ENCODE data around the gene OVOL1. TPM values are rescaled to one million over a fixed set of nuclear protein-coding genes. Genes with fewer than 3 reads are reported as not detected.

OVOL1 gene
- total and polyA plus RNA-seq, 2 of the 8 experiments (the other 6 are each of a cell fraction or from before 2014, with no cell fraction given) = 2.6 to 3.4 TPM

DNA sequence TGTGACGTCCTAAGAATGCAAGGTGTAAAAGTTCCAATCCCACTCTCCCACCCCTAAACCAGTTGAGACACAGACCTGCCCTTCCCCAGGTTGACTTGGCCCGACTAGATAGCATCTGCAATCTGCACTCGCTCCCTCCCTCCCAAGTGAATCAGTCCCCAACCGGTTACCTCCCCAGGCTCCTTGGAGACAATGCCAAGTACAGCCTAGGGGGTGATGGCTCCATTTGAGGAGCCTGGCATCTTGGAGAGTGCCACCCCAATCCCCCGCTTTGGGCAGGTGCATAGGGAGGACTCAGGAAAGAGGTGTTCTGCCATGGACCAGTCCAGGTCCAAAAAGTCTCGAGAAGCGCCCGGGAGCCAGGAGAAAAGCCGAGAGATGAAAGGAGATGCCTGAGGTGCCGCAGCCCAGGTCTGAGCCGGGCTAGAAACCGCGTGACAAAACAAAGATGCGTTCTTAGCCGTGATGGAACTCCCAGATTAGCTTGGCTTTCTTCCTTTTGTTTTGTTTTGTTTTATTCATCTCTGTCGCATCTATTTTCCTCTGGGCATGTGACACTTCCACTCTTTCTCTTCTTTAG is 28.2 kb downstream of the OVOL1 start (continued):
- TF ChIP-seq CTBP2 (IDR thresholded peaks at IDR 0.05; ENCODE audit: borderline replicate concordance, insufficient read depth, insufficient read length, low read length) = no peak
- no peak for TF ChIP-seq SRF (IDR thresholded peaks at IDR 0.05; ENCODE audit: low read depth, low read length)
- TF ChIP-seq, protein P1, sequence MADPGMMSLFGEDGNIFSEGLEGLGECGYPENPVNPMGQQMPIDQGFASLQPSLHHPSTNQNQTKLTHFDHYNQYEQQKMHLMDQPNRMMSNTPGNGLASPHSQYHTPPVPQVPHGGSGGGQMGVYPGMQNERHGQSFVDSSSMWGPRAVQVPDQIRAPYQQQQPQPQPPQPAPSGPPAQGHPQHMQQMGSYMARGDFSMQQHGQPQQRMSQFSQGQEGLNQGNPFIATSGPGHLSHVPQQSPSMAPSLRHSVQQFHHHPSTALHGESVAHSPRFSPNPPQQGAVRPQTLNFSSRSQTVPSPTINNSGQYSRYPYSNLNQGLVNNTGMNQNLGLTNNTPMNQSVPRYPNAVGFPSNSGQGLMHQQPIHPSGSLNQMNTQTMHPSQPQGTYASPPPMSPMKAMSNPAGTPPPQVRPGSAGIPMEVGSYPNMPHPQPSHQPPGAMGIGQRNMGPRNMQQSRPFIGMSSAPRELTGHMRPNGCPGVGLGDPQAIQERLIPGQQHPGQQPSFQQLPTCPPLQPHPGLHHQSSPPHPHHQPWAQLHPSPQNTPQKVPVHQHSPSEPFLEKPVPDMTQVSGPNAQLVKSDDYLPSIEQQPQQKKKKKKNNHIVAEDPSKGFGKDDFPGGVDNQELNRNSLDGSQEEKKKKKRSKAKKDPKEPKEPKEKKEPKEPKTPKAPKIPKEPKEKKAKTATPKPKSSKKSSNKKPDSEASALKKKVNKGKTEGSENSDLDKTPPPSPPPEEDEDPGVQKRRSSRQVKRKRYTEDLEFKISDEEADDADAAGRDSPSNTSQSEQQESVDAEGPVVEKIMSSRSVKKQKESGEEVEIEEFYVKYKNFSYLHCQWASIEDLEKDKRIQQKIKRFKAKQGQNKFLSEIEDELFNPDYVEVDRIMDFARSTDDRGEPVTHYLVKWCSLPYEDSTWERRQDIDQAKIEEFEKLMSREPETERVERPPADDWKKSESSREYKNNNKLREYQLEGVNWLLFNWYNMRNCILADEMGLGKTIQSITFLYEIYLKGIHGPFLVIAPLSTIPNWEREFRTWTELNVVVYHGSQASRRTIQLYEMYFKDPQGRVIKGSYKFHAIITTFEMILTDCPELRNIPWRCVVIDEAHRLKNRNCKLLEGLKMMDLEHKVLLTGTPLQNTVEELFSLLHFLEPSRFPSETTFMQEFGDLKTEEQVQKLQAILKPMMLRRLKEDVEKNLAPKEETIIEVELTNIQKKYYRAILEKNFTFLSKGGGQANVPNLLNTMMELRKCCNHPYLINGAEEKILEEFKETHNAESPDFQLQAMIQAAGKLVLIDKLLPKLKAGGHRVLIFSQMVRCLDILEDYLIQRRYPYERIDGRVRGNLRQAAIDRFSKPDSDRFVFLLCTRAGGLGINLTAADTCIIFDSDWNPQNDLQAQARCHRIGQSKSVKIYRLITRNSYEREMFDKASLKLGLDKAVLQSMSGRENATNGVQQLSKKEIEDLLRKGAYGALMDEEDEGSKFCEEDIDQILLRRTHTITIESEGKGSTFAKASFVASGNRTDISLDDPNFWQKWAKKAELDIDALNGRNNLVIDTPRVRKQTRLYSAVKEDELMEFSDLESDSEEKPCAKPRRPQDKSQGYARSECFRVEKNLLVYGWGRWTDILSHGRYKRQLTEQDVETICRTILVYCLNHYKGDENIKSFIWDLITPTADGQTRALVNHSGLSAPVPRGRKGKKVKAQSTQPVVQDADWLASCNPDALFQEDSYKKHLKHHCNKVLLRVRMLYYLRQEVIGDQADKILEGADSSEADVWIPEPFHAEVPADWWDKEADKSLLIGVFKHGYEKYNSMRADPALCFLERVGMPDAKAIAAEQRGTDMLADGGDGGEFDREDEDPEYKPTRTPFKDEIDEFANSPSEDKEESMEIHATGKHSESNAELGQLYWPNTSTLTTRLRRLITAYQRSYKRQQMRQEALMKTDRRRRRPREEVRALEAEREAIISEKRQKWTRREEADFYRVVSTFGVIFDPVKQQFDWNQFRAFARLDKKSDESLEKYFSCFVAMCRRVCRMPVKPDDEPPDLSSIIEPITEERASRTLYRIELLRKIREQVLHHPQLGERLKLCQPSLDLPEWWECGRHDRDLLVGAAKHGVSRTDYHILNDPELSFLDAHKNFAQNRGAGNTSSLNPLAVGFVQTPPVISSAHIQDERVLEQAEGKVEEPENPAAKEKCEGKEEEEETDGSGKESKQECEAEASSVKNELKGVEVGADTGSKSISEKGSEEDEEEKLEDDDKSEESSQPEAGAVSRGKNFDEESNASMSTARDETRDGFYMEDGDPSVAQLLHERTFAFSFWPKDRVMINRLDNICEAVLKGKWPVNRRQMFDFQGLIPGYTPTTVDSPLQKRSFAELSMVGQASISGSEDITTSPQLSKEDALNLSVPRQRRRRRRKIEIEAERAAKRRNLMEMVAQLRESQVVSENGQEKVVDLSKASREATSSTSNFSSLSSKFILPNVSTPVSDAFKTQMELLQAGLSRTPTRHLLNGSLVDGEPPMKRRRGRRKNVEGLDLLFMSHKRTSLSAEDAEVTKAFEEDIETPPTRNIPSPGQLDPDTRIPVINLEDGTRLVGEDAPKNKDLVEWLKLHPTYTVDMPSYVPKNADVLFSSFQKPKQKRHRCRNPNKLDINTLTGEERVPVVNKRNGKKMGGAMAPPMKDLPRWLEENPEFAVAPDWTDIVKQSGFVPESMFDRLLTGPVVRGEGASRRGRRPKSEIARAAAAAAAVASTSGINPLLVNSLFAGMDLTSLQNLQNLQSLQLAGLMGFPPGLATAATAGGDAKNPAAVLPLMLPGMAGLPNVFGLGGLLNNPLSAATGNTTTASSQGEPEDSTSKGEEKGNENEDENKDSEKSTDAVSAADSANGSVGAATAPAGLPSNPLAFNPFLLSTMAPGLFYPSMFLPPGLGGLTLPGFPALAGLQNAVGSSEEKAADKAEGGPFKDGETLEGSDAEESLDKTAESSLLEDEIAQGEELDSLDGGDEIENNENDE (IDR thresholded peaks at IDR 0.05; ENCODE audit: insufficient replicate concordance, low read length) = no peak
